Tibial nerve (tissue), 4 donors: ENCODE data around the gene AGBL3.

Experiments used
- EP300 ChIP-seq, 2 donors: sonication (generic); formaldehyde crosslinking; IDR thresholded peaks; one replicate each; pipeline ENCODE4 v1.6.1; 2017; ENCODE audit warnings: antibody characterized with exemption in 2 of 2, mild to moderate bottlenecking in 1 of 2
- POLR2A ChIP-seq, 2 donors: fragments of 450-650 bp; IDR thresholded peaks; one replicate each; pipeline ENCODE4 v1.6.1; 2017; ENCODE audit warnings: antibody characterized with exemption in 2 of 2, mild to moderate bottlenecking in 2 of 2, moderate library complexity in 2 of 2
- TF ChIP-seq, protein P1 (sequence below), 5 experiments: fragments of 200-600 bp in 3 of 5; fragments of 450-650 bp in 2 of 5; sonication (generic) in 3 of 5; IDR thresholded peaks; one replicate each; pipeline ENCODE4 v1.5.1; 2016 to 2019; ENCODE audit warnings: antibody characterized with exemption in 5 of 5, mild to moderate bottlenecking in 3 of 5, moderate library complexity in 2 of 5

DNA sequence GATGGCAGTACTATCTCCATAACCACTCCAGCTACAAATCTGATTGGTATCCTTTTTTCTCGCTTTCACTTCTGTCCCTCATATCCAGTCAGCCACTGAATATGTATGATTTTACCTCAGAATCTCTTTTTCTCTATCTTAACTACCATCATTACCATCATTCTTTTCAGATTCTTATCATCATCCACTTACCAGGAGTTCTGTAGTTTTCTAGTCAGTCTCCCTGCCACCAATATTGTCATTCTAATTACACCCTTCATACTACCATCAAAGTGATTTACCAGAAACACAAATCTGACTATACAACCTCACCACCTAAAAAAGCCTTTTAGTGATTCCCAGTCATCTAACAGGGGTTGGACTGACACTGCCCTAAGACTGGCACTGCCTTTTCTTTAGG is 96.7 kb downstream of the AGBL3 start:
- TF ChIP-seq, protein P1, sequence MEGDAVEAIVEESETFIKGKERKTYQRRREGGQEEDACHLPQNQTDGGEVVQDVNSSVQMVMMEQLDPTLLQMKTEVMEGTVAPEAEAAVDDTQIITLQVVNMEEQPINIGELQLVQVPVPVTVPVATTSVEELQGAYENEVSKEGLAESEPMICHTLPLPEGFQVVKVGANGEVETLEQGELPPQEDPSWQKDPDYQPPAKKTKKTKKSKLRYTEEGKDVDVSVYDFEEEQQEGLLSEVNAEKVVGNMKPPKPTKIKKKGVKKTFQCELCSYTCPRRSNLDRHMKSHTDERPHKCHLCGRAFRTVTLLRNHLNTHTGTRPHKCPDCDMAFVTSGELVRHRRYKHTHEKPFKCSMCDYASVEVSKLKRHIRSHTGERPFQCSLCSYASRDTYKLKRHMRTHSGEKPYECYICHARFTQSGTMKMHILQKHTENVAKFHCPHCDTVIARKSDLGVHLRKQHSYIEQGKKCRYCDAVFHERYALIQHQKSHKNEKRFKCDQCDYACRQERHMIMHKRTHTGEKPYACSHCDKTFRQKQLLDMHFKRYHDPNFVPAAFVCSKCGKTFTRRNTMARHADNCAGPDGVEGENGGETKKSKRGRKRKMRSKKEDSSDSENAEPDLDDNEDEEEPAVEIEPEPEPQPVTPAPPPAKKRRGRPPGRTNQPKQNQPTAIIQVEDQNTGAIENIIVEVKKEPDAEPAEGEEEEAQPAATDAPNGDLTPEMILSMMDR (IDR thresholded peaks at IDR 0.05) = no peak
- TF ChIP-seq EP300 (IDR thresholded peaks at IDR 0.05) = no peak
- TF ChIP-seq POLR2A (IDR thresholded peaks at IDR 0.05) = no peak
